GM18873 (cell line): Measurements from ENCODE around the gene SLC2A2.

Source experiments
- ATAC-seq: cut with Tn5 transposase; IDR thresholded peaks from one replicate; pipeline ENCODE4 v1.9.1; 2021; ENCODE audit warnings: mild to moderate bottlenecking, moderate library complexity, moderate number of reproducible peaks; ENCODE audit not compliant: unreplicated experiment, low FRiP score

Gene SLC2A2

DNA sequence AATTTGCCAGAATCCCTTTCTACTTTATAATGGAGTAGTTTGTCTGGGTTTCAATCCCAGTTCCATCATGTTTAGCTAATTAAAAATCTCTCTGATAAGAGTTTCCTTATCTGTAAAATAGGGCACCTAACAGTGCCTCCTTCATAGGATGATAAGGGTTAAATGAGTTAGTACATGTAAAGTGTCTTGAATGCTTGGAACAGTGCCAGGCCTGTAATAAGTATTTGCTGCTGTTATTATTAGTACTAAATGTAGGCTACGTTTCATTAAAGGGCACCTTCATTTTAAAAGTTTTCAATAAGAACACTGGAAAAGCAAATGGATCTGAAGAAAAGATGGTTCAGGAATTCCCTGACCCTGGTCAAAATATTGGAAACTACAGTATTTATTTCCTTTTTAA is 11.8 kb upstream of the SLC2A2 start:
- ATAC-seq, result no peak

DNA sequence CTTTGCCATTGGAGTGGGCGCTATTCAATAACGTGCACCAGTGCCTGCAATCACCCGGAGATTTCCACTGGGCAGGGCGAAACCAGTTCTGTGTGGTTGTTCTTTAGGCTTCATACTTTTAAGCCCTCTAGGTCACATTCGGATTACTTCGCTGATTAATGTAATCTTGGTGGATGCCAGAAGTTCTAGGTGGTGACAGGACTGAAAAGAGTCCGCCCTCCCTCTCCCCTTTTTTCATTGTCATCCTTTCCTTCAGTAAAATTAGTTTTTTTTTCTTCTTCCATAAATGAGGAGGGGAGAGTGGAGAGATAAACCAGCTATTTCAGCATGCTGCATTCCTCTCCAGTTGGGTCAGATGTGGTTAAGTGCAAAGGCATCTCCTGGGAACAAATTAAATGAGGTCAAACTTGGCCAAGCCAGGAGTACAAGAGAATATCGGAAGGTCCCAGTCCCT is 2.3 kb upstream of the SLC2A2 start:
- ATAC-seq, result no peak

DNA sequence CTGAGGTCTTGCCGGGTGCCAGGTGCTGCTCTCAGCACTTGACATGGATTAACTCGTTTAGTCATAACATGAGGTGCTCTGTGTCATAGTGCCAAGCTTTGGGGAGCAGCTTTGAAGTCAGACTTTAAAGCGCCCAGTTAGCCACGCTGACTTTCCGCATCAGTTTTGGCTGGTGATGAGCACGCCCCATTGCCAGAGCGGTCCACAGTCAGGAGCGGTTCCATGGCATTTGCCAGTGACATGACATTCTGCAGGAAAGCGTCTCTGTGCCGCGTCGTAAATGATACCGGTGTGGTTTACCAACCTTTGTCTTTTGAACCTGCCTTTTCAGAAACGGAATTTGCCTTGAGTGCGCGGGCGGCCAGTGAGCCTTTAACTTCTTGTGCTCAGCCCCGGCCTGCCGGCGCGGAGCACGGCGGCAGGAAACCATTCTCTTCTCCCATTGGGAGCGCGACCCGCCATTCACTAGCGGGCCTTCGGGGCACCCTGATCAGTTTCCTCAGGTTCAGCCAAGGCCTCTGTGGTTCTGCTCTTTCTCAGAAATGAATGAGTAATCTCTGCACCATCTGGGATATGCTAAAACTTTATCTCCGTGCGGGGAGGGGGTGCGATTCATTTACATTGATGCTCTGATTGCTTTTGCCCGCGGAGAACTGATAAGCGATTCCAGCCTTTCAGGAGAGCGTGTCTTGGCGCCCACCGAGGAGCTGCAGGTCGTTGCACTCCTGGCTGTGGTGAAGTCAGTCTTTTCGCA is 1.7 kb upstream of the SLC2A2 start:
- ATAC-seq, result peak; percentile 65

DNA sequence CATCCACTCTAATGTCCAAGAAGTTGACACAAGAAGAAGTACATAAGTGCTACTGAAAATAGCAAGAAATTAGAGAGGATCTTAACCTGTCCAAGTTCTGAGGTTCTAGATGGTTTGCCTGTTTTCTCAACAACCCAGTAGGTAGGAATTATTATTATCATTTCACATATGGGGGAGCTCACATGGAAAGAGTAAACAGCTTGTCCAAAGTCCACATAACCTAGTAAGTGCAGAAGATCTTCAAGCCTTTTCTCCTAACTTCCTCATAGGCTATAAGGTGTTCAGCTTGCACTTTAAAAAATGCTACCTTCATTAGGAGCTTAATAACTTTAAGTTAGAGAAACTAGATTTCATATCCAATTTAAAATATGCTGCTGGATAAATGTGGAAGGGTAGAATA is 3.0 kb downstream of the SLC2A2 start:
- ATAC-seq, result no peak

DNA sequence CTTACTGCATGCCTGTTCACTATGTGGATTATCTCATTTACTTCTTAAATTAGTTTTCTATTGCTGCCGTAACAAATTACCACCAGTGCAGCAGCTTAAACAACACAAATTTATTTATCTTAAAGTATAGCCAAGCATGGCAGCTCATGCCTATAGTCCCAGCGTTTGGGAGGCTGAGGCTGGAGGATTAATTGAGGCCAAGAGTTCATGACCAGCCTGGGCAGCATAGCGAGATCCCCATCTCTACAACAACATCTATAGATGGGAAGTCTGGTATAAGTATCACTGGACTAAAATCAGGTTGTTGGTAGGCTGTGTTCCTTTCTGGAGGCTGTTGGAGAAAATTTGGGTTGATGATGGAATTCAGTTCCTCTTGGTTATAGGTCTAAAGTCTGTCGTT is 5.1 kb downstream of the SLC2A2 start:
- no peak for ATAC-seq

DNA sequence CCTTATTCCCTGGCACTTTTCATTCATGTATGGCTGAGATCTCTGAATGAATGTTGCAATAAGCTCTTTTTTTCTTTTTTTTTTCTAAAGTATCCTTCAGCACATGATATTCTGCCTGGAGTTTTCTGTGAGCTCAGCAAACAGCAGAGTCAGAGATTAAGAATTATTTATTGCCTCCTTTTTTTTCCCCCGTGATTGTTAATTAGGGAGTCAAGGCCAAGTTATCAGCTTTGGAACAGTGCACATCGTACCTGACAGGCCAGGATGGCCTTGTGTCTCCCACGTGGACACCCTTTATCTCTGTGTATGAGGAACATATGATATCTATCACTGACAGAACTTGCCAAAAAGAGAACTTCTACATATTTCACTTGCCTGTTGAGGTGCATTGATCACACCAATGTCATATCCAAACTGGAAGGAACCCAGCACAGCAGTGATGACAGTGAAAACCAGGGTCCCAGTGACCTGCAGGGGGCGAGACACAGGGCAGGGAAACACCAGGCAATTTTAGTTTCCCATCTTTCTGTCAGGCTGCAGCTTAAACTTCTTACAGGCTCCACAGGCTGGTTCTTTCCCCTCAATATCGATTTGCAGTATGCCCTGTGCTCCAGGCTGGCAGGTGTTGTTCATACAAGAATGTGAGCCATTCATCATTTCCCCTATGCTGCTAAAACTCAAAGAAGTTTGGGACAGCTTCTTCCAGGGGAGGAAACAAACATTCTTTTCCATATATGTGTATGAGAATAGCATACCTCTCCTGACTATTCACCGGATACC is 8.2 kb downstream of the SLC2A2 start:
- no peak for ATAC-seq

DNA sequence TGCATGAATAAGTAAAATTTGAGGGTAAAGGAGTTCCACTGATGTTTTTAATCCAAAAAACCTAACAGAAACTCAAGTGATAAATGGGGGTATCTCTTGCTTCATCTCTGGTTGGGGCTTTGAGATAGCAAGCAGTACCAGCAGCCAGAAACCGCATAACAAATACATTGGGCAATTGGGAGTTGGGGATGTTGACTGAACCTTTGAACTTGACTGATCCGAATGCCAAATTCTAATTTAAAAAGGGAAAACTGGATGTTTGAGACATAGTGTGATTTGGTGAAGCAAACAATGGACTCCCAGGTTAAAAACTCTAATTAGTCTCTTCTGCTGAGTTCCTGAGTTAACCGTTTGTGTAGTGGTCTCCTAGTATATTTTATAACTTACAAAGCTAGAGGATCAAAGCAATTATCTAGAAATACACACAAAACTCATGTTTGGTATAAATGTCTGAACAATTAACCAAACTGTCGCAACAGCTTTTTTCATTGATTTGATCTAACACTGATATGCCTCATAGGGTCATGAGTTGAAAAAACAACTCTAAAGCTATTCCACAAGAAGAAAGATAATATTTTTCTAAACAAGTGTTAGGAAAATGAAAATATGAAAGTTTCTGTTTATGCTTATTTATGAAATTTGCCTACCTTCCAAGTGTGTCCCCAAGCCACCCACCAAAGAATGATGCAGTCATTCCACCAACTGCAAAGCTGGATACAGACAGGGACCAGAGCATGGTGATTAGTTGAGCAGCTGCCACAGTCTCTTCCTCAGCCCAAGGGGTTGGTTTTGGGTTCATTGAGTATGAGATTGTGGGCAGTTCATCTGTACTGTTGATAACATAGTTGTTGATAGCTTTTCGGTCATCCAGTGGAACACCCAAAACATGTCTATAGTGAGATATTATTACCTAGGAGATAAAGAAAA is 12.4 kb downstream of the SLC2A2 start:
- ATAC-seq, result no peak

DNA sequence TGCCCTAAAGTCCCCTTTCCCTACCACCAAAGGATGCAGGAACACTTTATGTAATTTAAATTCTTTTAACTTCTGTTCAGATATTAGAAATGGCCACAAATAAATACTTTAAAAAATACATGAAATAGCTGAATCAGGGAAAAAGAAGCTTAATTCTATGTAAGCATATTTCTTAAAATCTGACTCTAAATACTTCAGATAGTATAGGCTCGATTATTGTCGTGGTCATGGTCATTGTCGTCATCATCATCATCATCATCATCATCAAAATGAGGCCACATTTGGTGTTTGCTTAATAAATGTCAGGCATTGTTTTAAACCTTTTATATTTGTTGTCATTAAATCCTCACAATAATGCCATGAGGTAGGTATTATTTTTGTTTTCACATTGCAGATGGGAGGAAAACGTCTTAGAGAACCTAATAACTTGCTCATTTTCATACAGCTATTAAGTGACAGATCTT is 14.6 kb downstream of the SLC2A2 start:
- ATAC-seq, result no peak

DNA sequence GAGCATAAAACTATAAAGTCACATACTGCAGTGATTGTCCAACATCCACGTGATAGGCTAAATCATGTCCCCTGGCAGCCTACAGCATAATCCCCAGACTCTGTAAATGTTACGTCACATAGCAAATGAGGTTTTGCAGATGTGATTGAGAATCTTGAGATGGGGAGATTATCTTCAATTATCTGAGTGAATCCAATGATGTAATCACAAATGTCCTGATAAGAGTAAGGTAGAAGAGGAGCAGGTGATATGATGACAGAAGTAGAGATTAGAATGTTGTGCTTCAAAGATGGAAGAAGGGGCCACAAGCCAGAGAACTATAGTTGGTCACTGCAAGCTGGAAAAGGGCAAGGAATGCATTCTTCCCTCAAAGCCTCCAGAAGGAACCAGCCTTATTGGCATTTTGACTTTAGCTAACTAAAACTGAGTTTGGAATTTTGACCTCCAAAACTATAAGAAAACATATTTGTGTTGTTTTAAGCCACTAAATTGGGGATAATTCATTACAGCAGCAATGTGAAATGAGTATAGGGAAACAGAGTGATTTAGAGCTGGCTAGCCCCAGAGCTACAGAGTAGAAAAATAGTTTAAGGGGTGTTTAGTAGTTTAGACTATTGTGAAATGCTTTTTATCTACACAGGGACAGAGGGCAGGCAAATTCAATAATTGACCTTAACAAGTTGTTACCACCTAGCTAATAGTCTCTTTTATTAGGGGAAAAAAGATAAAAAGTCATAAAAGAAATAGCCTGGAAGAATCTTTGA is 15.2 kb downstream of the SLC2A2 start:
- no peak for ATAC-seq

DNA sequence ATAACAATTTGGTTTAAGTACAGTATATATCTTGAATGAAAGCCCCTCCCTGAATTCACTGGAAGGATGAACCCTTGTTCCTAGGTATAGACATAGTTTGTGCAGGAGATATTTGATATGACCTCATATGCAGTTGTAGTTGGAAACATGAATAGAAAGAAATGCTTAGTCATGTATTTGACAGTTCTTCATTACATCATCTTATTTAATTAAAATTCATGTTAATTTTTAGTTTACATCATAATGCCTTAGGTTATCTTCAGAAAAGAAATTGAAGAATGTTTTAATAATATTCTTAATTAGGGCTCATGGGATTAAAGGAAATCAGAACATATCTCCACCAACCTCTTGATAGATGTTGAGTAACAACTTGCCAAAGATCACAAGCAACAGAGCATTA is 19.2 kb downstream of the SLC2A2 start:
- no peak for ATAC-seq

DNA sequence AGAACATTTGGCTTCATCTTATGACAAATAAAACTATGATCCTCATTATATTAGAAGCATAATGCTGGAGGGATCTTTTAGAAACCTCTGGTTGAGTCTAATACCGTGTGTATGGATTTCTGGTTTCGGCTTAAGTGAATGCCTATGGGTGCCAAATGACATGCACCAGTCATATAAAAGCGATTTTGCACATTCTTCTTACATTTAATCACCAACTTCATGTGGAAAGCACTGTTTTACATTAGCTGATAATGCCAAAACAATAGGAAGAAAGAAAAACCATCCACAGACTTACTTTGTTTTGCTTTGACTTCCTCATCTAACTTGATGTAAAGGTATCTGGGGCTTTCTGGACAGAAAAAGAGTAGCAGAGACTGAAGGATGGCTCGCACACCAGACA is 20.9 kb downstream of the SLC2A2 start:
- ATAC-seq, result no peak

DNA sequence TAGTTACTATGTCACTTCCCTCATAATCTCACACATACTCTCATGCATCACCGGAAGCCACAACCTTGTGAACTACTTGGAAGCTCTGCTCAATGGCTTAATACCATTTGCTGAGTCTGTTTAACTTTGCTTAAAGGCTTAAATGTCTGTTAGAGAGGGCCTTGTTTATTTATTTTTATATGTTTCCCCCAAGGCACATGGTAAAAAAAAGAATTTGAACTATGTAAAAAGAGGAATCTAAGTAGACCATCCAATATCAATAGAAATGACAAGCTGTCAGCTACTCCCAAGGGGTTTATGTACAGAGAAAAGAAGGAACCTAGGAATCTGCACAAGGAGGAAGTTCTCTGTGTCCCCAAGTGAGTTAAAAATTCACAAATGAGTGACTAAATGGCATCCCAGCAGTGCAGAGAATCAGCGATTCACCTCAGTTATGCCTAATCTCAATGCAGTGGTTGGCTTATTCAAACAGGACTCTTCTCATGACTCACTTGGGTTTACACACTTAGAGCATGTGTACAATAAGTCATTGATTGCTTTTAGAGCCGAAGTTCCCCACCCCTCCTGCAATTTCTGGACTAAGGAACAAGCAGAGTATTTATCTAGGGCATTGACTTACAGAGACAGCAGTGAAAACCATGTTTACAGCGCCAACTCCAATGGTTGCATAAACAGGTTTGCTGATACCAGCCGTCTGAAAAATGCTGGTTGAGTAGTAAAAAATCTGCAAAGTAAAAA is 24.4 kb downstream of the SLC2A2 start:
- ATAC-seq, result peak; percentile 77

DNA sequence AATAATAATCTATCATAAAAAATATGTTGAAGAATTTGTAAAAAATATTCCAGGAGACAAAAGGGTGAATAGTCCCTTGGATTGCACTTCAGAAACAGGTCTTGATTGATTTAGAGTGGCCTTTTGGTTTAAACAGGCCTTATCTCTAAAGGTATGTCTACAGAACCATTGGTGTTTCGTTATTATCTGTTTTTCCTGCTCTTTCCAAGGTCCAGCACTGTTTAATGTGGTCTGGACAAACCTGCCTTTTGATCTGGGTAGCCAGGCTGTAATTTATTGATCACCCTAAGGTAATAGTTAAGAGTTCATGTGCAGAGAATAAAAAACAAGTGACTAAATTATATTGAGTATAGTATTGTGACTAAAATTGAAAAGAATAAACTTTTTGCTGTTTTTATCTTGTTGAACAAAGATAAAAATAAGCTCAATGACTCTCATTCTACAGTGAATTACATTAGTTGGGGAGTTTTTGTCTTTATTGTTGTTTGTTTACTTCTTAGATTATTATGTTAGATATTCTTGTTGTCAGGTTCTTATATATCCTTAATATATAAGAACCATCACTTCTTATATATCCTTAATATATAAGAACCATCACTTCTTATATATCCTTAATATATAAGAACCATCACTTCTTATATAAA is 25.1 kb downstream of the SLC2A2 start:
- ATAC-seq, result no peak

DNA sequence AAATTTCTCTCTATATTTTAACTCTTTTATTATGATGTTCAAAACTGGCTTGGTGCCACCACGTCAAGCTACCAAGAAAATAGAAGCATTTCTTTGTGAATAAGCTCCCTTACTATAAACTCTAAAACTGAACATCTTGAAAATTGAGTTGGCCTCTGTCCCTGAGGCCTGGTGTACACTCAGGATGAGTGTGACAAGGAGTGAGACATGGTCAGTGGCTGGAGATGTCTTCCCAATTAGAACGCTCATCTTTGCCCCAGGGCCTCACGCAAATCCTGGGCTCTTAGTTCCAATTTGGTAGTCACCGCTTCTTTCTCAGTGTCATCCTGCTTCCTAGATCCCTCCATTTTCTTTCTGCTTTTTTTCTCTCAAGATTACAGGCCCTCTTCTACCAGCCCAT is 26.2 kb downstream of the SLC2A2 start:
- ATAC-seq, result no peak

DNA sequence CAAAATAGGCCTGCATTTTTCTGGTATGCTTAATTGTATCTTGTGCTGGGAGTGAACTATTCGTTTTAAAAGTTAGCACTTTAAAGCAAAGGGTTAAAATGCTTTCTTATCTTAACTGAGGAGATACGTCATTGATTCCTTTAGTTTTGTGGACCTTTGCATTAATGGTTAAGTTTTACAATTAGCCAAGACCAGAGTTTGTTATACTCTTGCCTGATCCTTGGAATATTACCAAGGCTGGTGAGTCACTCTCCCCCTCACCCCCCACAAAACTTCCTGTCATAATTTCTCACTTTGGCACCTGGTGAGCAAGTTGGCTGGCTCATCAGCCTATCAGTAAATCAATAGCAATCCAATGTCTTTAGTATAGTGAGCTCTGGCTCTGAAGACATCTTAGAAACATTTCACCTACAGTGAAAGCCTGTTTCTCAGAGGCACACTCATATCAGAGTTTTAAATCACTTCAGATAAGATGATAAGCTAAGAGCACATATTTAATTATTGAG is 26.7 kb downstream of the SLC2A2 start:
- ATAC-seq, result no peak

DNA sequence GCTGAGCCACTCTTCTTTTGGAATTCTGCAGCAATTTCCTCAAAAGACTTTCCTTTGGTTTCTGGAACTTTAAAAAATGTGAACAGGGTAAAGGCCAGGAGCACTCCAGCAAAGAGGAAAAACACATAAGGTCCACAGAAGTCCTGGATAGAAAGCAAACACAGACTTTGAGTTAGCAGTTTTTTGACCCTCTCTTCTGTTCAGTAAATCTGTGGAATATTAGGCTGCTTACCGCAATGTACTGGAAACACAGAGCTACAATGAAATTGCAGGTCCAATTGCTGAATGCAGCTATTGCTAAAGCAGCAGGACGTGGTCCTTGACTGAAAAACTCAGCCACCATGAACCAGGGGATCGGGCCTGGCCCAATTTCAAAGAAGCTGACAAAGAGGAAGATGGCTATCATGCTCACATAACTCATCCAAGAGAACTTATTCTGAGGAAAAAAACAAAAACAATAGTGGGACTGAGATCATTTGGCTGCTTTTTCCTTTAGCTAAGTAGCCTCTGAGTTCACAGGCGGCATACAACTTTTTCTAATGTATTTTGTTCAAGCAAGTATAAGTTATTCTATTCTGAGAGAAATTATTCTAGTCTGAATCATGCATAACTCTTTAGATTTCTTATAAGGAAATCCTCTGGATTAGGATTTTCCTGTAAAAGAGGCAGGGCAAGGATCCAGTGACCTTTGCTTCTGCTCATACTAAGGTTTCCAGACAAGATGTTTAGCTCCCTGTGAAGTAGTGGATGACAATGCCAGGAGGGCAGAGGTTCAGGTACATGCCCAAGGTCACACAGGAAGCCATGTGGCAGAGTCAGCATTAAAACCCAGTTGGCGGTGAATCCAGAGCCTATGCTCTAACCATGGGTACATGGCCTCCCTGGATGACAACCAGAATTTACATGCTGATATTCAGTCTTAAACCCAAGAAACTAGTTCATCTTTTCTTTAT is 28.3 kb downstream of the SLC2A2 start:
- ATAC-seq, result no peak

DNA sequence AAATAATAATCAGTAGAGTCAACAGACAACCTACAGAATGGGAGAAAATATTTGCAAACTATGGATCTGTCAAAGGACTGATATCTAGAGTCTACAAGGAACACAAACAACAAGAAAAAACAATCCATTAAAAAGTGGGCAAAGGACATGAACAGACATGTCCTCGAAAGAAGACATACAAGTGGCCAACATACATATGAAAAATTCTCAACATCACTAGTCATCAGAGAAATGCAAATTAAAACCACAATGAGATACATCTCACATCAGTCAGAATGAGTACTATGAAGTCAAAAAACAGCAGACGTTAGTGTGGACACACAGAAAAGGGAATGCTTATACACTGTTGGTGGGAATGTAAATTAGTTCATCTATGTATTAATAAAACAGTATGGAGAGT is 33.7 kb downstream of the SLC2A2 start:
- no peak for ATAC-seq

DNA sequence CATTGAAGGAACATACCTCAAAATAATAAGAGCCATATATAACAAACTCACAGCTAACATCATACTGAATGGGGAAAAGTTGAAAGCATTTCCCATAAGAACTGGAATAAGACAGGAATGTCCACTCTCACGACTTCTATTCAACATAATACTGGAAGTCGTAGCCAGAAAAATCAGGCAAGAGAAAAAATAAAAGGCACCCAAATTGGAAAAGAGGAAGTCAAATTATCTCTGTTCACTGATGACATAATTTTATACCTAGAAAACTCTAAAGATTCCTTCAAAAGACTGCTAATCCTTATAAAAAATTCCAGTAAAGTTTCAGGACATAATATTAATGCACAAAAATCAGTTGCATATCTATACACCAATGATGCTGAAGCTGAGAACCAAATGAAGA is 34.9 kb downstream of the SLC2A2 start:
- ATAC-seq, result no peak
